ENCODE measurements around the gene GRIN1. TPM values are rescaled to one million over a fixed set of nuclear protein-coding genes. Genes with fewer than 3 reads are reported as not detected.
"Not testable (repeated sequence)": the region's sequence is repeated elsewhere in the genome, so short reads cannot be mapped to it uniquely, and the experiment has no call there.

GRIN1 gene
- total RNA-seq, 1 donor from 2014 or later, result 31.2 TPM

- DNase-seq, result no peak
These were observed 27.0 kb upstream of the GRIN1 start for GRCh38 chr9:137111788-137112563.

- no peak for DNase-seq
These were observed 26.2 kb upstream of the GRIN1 start for GRCh38 chr9:137112564-137113384.

GRCh38 chr9:137113385-137114159 lies 25.4 kb upstream of the GRIN1 start:
- no peak for DNase-seq

GRCh38 chr9:137114220-137114612 lies 24.7 kb upstream of the GRIN1 start:
- DNase-seq, result no peak

- peak; percentile 61 for DNase-seq
These were observed 24.2 kb upstream of the GRIN1 start, which contains the start of gene DPP7 for GRCh38 chr9:137114613-137115393. TSS of gene DPP7 (minus strand) at chr9:137114733. CDS start at chr9:137114713, 20 bp downstream.

- DNase-seq, result no peak
These were observed 23.4 kb upstream of the GRIN1 start for GRCh38 chr9:137115394-137116026.

- no peak for DNase-seq
These were observed 22.9 kb upstream of the GRIN1 start for GRCh38 chr9:137116027-137116507.

- peak; percentile 38 for DNase-seq
These were observed 22.2 kb upstream of the GRIN1 start for GRCh38 chr9:137116728-137117127.

- DNase-seq, result no peak
These were observed 21.7 kb upstream of the GRIN1 start for GRCh38 chr9:137117269-137117731.

- not testable (repeated sequence) for DNase-seq
These were observed 20.8 kb upstream of the GRIN1 start for GRCh38 chr9:137118092-137118603.

- not testable (repeated sequence) for DNase-seq
These were observed 16.8 kb upstream of the GRIN1 start for GRCh38 chr9:137121927-137122795.

- not testable (repeated sequence) for DNase-seq
These were observed 16.0 kb upstream of the GRIN1 start for GRCh38 chr9:137122796-137123467.

GRCh38 chr9:137123468-137123837 lies 15.5 kb upstream of the GRIN1 start:
- DNase-seq, result no peak

- DNase-seq, result not testable (repeated sequence)
These were observed 14.9 kb upstream of the GRIN1 start for GRCh38 chr9:137123952-137124462.

- DNase-seq, result no peak
These were observed 12.2 kb upstream of the GRIN1 start for GRCh38 chr9:137126786-137127185.

- DNase-seq, result no peak
These were observed 11.4 kb upstream of the GRIN1 start for GRCh38 chr9:137127301-137128157.

GRCh38 chr9:137128158-137128861 lies 10.6 kb upstream of the GRIN1 start:
- DNase-seq, result no peak
